HEK293T (cell line): ENCODE data around the gene ZDHHC14.

Experiments
- ARNT ChIP-seq: fragments of 450-650 bp; IDR thresholded peaks from 2 replicates; pipeline ENCODE4 v1.6.1; 2017; ENCODE audit warnings: mild to moderate bottlenecking
- BHLHE40 ChIP-seq: fragments of 450-650 bp; IDR thresholded peaks from 2 replicates; pipeline ENCODE4 v1.6.1; 2016; ENCODE audit warnings: mild to moderate bottlenecking, moderate library complexity, borderline replicate concordance
- ELF4 ChIP-seq: fragments of 450-650 bp; IDR thresholded peaks from 2 replicates; pipeline ENCODE4 v1.6.1; 2017; ENCODE audit warnings: antibody characterized with exemption
- FOXA1 ChIP-seq: fragments of 450-650 bp; IDR thresholded peaks from 2 replicates; pipeline ENCODE4 v1.6.1; 2016; ENCODE audit warnings: mild to moderate bottlenecking
- FOXK2 ChIP-seq: fragments of 450-650 bp; IDR thresholded peaks from 2 replicates; pipeline ENCODE4 v1.6.1; 2016; ENCODE audit warnings: mild to moderate bottlenecking
- FOXM1 ChIP-seq: fragments of 450-650 bp; IDR thresholded peaks from 2 replicates; pipeline ENCODE4 v1.6.1; 2017; ENCODE audit warnings: mild to moderate bottlenecking, borderline replicate concordance
- HDGF ChIP-seq: fragments of 450-650 bp; IDR thresholded peaks from 2 replicates; pipeline ENCODE4 v1.6.1; 2017; ENCODE audit warnings: antibody characterized with exemption, borderline replicate concordance
- LEF1 ChIP-seq: fragments of 450-650 bp; IDR thresholded peaks from 2 replicates; pipeline ENCODE4 v1.6.1; 2017; ENCODE audit warnings: mild to moderate bottlenecking, borderline replicate concordance
- NFRKB ChIP-seq: fragments of 450-650 bp; IDR thresholded peaks from 2 replicates; pipeline ENCODE4 v1.6.1; 2016; ENCODE audit warnings: mild to moderate bottlenecking, moderate library complexity
- PKNOX1 ChIP-seq: fragments of 450-650 bp; IDR thresholded peaks from 2 replicates; pipeline ENCODE4 v1.6.1; 2016
- SP1 ChIP-seq: fragments of 450-650 bp; IDR thresholded peaks from 2 replicates; pipeline ENCODE4 v1.6.1; 2017
- SUZ12 ChIP-seq: fragments of 450-650 bp; IDR thresholded peaks from 2 replicates; pipeline ENCODE4 v1.6.1; 2016; ENCODE audit warnings: mild to moderate bottlenecking
- TARDBP ChIP-seq: fragments of 450-650 bp; IDR thresholded peaks from 2 replicates; pipeline ENCODE4 v1.6.1; 2016
- ZNF384 ChIP-seq: fragments of 450-650 bp; IDR thresholded peaks from 2 replicates; pipeline ENCODE4 v1.6.1; 2016

DNA sequence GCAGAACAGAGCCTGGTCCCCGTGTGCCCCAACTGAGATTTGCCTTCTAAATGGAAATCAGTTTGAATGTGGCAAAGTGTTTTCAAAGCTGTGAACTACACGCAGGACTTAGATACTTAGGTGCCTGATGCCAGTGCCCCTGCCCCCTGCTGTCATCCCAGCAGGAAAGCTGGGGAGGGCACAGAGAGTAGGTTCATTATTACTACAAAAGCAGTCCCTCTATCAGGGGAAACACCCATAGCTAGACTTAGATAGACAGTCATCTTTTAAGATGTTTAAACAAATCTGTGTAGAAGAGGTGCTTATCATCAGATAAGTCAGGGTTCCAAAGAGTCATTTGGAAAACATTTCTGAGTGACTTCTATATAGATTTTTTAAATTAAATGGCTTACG, 287.0 kb downstream of the ZDHHC14 start:
- no peak for TF ChIP-seq ZNF384
- no peak for TF ChIP-seq NFRKB
- no peak for TF ChIP-seq TARDBP
- TF ChIP-seq SP1, result no peak
- TF ChIP-seq BHLHE40, result no peak
- TF ChIP-seq ARNT, result no peak
- TF ChIP-seq SUZ12, result no peak
- no peak for TF ChIP-seq ELF4
- no peak for TF ChIP-seq HDGF
- TF ChIP-seq FOXA1, result no peak
- no peak for TF ChIP-seq FOXM1
- no peak for TF ChIP-seq LEF1
- no peak for TF ChIP-seq PKNOX1
- no peak for TF ChIP-seq FOXK2
